Muscle of leg (tissue), 11 donors: ENCODE results near the gene DTL. TPM values are rescaled to one million over a fixed set of nuclear protein-coding genes. Genes with fewer than 3 reads are reported as not detected.

ENCODE experiments used
- DNase-seq: peaks from one replicate; pipeline ENCODE4 v3.0.0; 2013
- H3K27ac ChIP-seq: one replicate; pipeline ENCODE4 v1.5.1; 2013; ENCODE audit warnings: mild to moderate bottlenecking, low read length, control low read depth
- H3K27me3 ChIP-seq: one replicate; pipeline ENCODE4 v1.6.1; 2013; ENCODE audit warnings: low read length; ENCODE audit not compliant: control insufficient read depth, insufficient read depth
- H3K36me3 ChIP-seq: one replicate; pipeline ENCODE4 v1.6.1; 2013; ENCODE audit warnings: low read length; ENCODE audit not compliant: control insufficient read depth, insufficient read depth
- H3K4me1 ChIP-seq: one replicate; pipeline ENCODE4 v1.6.1; 2013; ENCODE audit warnings: low read length; ENCODE audit not compliant: control insufficient read depth, insufficient read depth
- H3K4me3 ChIP-seq: one replicate; pipeline ENCODE4 v1.5.1; 2013; ENCODE audit warnings: low read length, control low read depth
- H3K9me3 ChIP-seq: replicated peaks from 2 replicates; pipeline ENCODE4 v1.6.1; 2013; ENCODE audit warnings: low read depth, low read length; ENCODE audit not compliant: control insufficient read depth
- WGBS: methylation state at CpG from one replicate; pipeline ENCODE4 v1.1.5; 2013; ENCODE audit warnings: missing lambda C conversion rate; ENCODE audit not compliant: insufficient coverage; 5-methylcytosine and 5-hydroxymethylcytosine counted together
- polyA plus RNA-seq, 8 donors: library from polyadenylated mRNA; unstranded; fragments of 120-200 nt; gene quantifications; one replicate each; pipeline versions ENCODE4 v1.2.1 to v1.2.3, GENCODE V29; 2013; ENCODE audit warnings: inconsistent platforms in 1 of 8, low replicate concordance in 1 of 8; ENCODE audit not compliant: insufficient read length in 8 of 8, insufficient read depth in 1 of 8
- total RNA-seq: library from RNA; stranded (reverse); fragments of 120-200 nt; gene quantifications from one replicate; pipeline ENCODE4 v1.2.4, GENCODE V29; 2013

The DTL gene
- total and polyA plus RNA-seq, 9 donors = 7.5 to 14.5 (median 8.7) TPM

- Histone ChIP-seq H3K9me3 (no peaks in the 10 kb centered on the region), H3K36me3 (no peaks in the 10 kb centered on the region), H3K4me3 (no peak overlapping the region), H3K27ac (peak overlapping the region; percentile 39), H3K27me3 (no peaks in the 10 kb centered on the region), H3K4me1 (peaks cover 5% of the 10 kb centered on the region)
- no CpG with 5 or more reads among the region's 3 CpGs for WGBS
- DNase-seq = peak; percentile 45
These were observed 71.9 kb downstream of the DTL start for GRCh38 chr1:212107481-212107880.

GRCh38 chr1:212108187-212108586 is 72.6 kb downstream of the DTL start:
- H3K27me3 ChIP-seq = no peaks in the 10 kb centered on the region
- H3K36me3 ChIP-seq = no peaks in the 10 kb centered on the region
- peaks cover 5% of the 10 kb centered on the region for H3K4me1 ChIP-seq
- no CpG with 5 or more reads among the region's 1 CpG for WGBS
- H3K4me3 ChIP-seq = no peak overlapping the region
- H3K9me3 ChIP-seq = no peaks in the 10 kb centered on the region
- DNase-seq = no peak
- H3K27ac ChIP-seq = peak overlapping the region; percentile 39

DNA sequence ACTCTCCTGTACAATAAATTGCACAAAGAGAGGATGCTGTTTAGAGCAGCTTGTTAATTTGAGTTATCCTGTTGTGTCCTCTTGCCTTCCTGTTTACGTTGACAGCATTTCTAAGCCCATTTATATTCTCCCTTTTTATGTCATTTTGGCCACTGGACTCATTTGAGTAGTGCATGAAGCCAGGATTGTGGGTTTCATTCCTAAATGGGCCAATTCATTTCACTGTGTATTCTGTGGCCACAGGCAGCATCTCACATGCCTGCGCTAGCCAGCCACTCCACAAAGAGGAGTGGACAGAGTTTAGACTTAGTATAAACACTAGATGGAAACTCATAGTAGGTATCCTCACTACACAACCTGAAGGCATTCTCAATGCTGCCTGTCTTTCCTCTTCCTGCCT is 73.4 kb downstream of the DTL start:
- WGBS = no CpG with 5 or more reads among the region's 2 CpGs
- no peaks in the 10 kb centered on the region for H3K36me3 ChIP-seq
- H3K27me3 ChIP-seq = no peaks in the 10 kb centered on the region
- no peak overlapping the region for H3K27ac ChIP-seq
- no peaks in the 10 kb centered on the region for H3K9me3 ChIP-seq
- DNase-seq = no peak
- peaks cover 5% of the 10 kb centered on the region for H3K4me1 ChIP-seq
- H3K4me3 ChIP-seq = no peak overlapping the region

GRCh38 chr1:212109728-212110127 is 74.2 kb downstream of the DTL start:
- Histone ChIP-seq H3K4me3 (no peak overlapping the region), H3K9me3 (no peaks in the 10 kb centered on the region), H3K27me3 (no peaks in the 10 kb centered on the region), H3K36me3 (no peaks in the 10 kb centered on the region), H3K27ac (no peak overlapping the region), H3K4me1 (peaks cover 5% of the 10 kb centered on the region)
- no peak for DNase-seq
- WGBS = no CpG with 5 or more reads among the region's 6 CpGs

DNA sequence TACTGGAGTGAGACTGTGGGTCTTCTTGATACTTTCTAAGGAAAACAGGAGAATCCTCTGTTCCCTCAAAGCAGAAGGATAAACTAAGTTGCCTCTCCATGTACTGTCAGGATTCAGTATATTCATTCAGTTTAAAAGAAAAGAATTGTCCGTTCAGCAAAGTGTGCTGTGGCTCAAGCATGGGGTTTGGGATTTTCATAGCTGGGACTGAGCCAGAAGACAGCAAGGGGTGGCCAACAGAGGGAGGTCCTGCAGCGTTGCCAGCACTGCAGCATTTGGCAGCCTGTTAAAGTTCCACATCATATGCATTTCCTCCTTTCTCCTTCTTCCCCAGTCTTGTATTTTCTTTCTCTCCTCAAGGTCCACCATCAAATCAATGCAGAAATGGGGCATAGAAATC is 75.1 kb downstream of the DTL start:
- no peak overlapping the region for H3K27ac ChIP-seq
- no peaks in the 10 kb centered on the region for H3K9me3 ChIP-seq
- peak; percentile 89 for DNase-seq
- no peaks in the 10 kb centered on the region for H3K27me3 ChIP-seq
- H3K36me3 ChIP-seq = no peaks in the 10 kb centered on the region
- no CpG with 5 or more reads among the region's 2 CpGs for WGBS
- H3K4me3 ChIP-seq = no peak overlapping the region
- H3K4me1 ChIP-seq = peaks cover 5% of the 10 kb centered on the region

DNA sequence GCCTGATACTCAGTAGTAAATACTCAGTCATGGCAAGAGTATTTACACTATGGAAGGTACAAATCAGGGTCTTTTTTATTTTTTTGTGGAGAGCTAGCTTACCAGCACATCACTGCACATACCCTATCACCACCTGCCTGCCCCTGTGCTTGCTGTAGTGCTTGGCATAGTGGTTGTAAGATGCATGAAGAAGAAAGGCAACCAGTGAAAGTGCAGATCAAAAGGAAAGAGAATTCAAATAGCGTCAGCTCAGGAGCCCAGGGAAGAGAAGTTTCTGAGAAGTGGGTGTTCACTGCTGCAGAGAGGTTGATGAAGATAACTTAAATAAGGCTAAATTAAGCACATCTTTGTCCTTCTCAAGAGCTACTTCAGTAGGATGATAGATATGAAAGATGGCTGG is 76.0 kb downstream of the DTL start:
- no peaks in the 10 kb centered on the region for H3K36me3 ChIP-seq
- H3K4me1 ChIP-seq = peaks cover 5% of the 10 kb centered on the region
- H3K4me3 ChIP-seq = no peak overlapping the region
- no peak for DNase-seq
- H3K27ac ChIP-seq = no peak overlapping the region
- no peaks in the 10 kb centered on the region for H3K9me3 ChIP-seq
- no peaks in the 10 kb centered on the region for H3K27me3 ChIP-seq
- WGBS = no CpG with 5 or more reads among the region's 1 CpG

DNA sequence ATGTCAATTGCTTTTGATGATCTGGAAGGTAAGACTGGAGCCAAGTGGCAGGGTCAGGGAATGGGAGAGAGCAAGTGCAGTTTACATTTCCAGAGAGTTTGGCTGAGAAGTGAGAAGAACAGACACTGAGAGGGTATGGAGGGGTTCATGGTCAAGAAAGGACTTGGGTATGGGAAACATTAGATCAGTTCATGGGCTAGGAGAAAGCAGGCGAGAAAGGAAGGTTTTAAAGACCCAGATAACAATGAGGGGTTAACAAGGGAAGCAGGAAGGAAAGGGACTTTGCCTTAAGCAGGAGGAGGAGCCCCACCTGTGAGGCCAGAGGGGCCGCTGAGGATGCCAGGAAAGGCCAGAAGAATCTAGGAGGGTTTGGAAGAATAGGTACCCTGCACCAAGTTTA is 78.2 kb downstream of the DTL start:
- WGBS = 74% methylated on average over 2 of the region's 2 CpGs
- no peaks in the 10 kb centered on the region for H3K27me3 ChIP-seq
- H3K36me3 ChIP-seq = no peaks in the 10 kb centered on the region
- peaks cover 5% of the 10 kb centered on the region for H3K4me1 ChIP-seq
- H3K4me3 ChIP-seq = no peak overlapping the region
- DNase-seq = no peak
- no peaks in the 10 kb centered on the region for H3K9me3 ChIP-seq
- no peak overlapping the region for H3K27ac ChIP-seq

DNA sequence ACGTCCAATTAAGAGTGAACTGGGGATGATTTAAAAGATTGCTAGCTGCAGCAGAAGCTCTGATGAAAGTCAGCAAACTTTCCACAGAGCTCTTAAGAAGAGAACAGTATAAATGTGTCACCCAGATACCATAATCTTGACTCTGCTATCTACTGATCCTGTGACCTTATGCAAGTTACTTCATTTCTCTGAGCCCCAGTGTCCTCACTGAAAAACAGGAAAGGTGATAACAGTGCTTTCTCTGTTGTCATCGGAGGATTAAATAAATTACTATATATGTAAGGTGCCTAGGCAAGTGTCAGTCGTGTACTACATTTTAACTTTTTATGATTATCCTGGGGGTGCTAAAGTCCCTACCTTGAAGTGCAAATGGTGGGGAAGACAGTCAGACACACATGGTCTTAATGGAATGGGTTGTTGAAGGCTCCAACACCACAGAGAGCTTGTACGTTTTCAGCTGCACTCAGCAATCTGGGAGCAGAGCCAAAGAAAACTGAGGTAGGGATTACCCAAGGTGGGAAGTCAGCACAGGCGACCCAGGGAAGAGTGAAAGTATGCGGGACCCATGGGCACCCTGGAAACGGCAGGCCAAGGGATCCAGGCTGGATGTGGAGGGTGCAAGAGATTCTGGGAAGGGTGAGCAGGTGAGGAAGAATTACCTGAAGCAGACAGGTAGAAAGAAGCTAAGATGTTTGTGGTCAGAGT is 82.8 kb downstream of the DTL start:
- no peaks in the 10 kb centered on the region for H3K36me3 ChIP-seq
- no peaks in the 10 kb centered on the region for H3K27me3 ChIP-seq
- no peak overlapping the region for H3K4me3 ChIP-seq
- WGBS = 47% methylated on average over 4 of the region's 7 CpGs
- no peak overlapping the region for H3K27ac ChIP-seq
- H3K4me1 ChIP-seq = no peaks in the 10 kb centered on the region
- no peak for DNase-seq
- H3K9me3 ChIP-seq = no peaks in the 10 kb centered on the region

GRCh38 chr1:212118872-212119260 is 83.3 kb downstream of the DTL start:
- Histone ChIP-seq H3K36me3 (no peaks in the 10 kb centered on the region), H3K4me1 (no peaks in the 10 kb centered on the region), H3K27ac (no peak overlapping the region), H3K27me3 (no peaks in the 10 kb centered on the region), H3K9me3 (no peaks in the 10 kb centered on the region), H3K4me3 (no peak overlapping the region)
- whole genome bisulfite sequencing = 63% methylated on average over 2 of the region's 2 CpGs
- DNase-seq = no peak

GRCh38 chr1:212119397-212119837 is 83.9 kb downstream of the DTL start:
- no peak overlapping the region for H3K4me3 ChIP-seq
- DNase-seq = no peak

GRCh38 chr1:212119863-212120262 is 84.3 kb downstream of the DTL start:
- Histone ChIP-seq H3K27me3 (no peaks in the 10 kb centered on the region), H3K9me3 (no peaks in the 10 kb centered on the region), H3K4me3 (no peak overlapping the region), H3K36me3 (no peaks in the 10 kb centered on the region), H3K27ac (no peak overlapping the region), H3K4me1 (no peaks in the 10 kb centered on the region)
- 97% methylated on average over 3 of the region's 3 CpGs for WGBS
- DNase-seq = no peak

More at GRCh38 chr1:212119397-212119837, 83.9 kb downstream of the DTL start:
- Histone ChIP-seq H3K4me1 (no peaks in the 10 kb centered on the region), H3K36me3 (no peaks in the 10 kb centered on the region), H3K27me3 (no peaks in the 10 kb centered on the region), H3K27ac (no peak overlapping the region), H3K9me3 (no peaks in the 10 kb centered on the region)
- WGBS = 51% methylated on average over 4 of the region's 5 CpGs
